ENCODE results near the gene IDUA.

Gene IDUA

DNA sequence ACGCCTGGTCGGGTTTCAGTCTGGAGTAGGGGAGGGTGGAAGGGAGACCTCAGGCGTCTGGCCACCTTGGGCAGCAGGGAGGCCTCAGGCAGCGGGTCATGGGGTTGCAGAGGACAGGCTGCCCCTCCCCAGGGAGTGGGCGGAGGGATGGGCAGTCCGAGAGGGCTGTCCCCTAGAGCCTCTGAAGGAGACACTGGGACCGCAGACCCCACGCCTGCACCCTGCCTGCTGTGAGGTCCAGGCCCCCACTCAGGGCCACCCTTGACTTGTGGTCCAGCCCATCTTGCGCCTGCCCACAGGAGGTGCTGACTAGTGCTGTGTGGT lies 41.0 kb downstream of the IDUA start:
- H3K4me3 ChIP-seq (ENCODE audit: low read depth, low read length): no peak overlapping the region

DNA sequence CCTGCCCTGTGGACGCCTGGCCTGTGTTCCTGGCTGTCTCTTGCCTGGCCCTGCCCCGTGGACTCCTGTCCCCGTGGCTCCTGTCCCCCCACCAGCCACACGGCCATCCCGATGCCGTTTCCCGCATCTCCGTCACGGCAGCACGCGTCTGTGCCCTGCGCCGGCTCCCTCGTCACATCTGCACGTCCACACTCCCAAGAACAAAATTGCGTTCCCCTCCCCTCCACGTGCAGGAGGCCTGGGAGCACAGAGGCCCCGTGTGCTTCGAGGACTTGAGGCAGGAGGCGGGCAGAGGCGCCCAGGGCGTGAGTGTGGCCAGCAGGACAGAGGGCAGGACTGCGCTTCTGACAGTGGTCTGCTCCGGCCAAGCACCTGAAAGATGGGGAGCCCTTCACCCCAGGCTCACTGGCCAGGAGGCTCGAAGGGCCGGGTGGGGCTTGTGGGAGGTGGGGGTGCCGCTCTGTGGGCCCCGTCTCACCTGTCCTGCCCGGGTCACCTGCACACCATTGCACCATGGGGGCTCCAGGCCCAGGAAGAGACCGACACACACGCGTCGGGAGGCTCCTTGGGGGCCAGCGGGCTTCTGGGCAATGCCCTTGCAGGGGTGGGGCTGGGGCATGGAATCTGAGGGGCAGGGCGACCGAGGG lies 41.9 kb downstream of the IDUA start:
- no peak overlapping the region for H3K4me3 ChIP-seq (ENCODE audit: low read depth, low read length)

DNA sequence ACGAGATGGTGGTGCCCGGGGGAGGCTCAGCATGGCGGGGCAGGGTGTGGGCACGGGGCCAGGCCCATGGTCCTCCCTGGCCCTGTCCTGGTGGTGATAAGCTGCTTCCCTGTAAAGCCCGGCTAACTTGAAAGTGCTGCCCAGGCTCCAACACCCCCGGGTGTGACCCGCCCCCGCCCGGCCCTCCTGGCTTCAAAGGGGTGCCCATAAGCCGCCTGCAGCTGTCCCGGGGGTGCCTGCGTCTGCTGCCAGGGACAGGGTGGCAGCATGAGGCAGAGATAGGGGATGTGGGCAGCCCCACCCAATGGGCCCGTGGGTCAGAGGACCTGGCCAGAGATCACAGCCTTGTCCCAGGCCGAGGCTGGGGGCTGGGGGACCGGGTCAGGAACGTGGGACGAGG lies 42.7 kb downstream of the IDUA start:
- H3K4me3 ChIP-seq (ENCODE audit: low read depth, low read length): no peak overlapping the region

DNA sequence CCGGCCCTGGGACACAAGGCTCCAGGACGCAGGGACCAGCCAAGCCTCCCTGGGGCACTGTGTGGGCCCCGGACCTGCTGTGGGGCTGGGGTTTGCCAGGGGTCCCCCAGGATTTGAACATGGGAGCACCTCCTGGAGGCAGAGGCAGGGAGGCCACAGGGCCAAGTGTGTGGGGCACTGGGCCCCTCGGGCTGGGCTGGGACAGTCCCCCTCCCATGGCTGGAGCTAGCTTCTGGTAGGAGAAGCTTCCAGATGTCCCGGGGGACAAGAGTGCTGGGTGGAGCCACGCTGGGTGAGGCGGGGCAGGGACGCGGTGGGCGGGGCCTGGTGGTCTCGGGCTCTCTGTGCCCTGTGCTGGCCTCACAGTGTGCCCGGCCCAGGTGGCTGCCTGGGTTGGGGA lies 43.2 kb downstream of the IDUA start:
- H3K4me3 ChIP-seq (ENCODE audit: low read depth, low read length): no peak overlapping the region

DNA sequence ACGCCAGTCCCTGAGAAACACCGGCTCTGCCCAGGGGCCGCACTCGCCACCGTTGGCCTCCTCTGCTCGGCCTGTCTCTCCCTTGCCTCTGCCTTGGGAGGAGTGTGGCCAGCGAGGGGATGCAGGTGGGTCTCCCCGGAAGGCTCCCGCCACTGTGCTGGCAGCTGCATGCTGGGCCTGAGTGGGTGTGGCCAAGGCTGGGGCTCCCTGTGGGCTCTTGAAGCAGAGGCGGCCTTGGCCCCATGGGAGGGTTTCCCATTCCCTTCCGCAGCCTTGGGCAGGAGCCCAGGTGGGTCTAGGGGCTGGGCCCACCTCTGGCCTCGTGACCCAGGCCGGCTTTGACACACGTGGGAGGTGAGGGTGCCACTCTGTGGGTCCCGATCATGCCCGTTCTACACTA lies 43.7 kb downstream of the IDUA start:
- H3K4me3 ChIP-seq (ENCODE audit: low read depth, low read length): no peak overlapping the region

GRCh38 chr4:1031346-1031745 lies 44.5 kb downstream of the IDUA start:
- H3K4me3 ChIP-seq (ENCODE audit: low read depth, low read length): no peak overlapping the region

DNA sequence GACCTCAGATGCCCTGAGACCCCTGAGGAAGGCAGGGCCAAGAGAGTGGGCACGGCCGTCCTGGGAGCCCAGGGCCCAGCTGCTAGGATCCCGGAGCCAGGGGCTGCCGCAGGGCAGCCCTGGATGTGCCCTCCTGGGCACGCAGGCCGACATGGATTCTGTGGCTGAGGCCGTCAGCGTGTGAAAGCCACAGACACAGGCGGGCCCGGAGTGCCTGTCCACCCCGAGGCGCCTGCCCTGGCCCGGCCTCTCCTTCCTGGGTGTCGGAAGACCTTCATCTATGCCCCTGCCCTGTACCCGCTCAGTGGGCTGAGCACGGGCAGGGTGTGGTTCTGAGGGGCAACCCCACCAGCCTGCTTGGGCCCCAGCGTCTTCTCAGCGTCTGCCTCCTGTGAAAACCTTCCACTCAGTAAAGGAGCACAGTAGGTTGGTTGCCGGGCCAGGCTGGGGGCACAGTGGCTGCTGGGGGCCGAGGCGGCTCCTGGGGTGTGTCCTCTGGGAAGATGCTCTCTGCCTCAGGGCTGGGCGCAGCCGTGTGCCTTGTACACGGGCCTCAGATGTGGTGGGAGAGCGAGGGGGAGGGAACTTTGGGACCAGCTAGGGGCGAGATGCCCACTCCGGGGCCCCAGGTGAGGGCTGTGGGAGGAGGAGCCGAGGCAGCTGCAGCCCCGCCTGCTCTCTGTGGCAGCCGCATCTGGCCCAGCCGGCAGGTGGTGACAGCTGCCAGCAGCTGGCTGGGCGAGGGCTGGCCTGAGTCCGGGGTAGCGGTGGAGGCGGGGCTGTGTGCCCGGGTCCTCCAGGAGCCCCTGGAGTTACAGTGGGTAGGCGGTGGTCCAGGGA lies 45.3 kb downstream of the IDUA start:
- no peak overlapping the region for H3K4me3 ChIP-seq (ENCODE audit: low read depth, low read length)

GRCh38 chr4:1032861-1033260 lies 46.0 kb downstream of the IDUA start:
- H3K4me3 ChIP-seq (ENCODE audit: low read depth, low read length): no peak overlapping the region

GRCh38 chr4:1033840-1034551 lies 47.2 kb downstream of the IDUA start:
- H3K4me3 ChIP-seq (ENCODE audit: low read depth, low read length): no peak overlapping the region

DNA sequence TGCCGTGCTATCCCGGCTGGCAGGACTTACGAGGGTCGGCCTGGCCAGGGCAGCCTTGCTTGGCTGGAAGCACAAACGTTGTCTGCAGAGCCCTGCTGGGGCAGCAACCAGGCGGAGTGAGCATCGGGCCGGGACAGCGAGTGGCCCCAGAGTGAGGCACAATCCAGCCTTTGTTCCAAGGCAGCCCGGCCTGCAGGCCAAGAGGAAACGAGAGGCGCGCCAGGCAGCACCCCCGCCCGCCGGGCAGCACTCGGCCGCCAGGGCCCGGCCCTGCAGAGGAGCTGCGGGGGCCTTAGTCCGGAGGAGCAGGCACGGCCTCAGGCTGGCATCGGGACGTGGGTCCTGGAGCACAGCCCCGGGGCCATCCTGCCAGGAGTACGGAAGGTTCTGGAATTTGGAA lies 48.7 kb downstream of the IDUA start:
- H3K4me3 ChIP-seq (ENCODE audit: low read depth, low read length): no peak overlapping the region

- H3K4me3 ChIP-seq (ENCODE audit: low read depth, low read length): no peak overlapping the region
These were observed 49.3 kb downstream of the IDUA start for GRCh38 chr4:1036095-1036494.

DNA sequence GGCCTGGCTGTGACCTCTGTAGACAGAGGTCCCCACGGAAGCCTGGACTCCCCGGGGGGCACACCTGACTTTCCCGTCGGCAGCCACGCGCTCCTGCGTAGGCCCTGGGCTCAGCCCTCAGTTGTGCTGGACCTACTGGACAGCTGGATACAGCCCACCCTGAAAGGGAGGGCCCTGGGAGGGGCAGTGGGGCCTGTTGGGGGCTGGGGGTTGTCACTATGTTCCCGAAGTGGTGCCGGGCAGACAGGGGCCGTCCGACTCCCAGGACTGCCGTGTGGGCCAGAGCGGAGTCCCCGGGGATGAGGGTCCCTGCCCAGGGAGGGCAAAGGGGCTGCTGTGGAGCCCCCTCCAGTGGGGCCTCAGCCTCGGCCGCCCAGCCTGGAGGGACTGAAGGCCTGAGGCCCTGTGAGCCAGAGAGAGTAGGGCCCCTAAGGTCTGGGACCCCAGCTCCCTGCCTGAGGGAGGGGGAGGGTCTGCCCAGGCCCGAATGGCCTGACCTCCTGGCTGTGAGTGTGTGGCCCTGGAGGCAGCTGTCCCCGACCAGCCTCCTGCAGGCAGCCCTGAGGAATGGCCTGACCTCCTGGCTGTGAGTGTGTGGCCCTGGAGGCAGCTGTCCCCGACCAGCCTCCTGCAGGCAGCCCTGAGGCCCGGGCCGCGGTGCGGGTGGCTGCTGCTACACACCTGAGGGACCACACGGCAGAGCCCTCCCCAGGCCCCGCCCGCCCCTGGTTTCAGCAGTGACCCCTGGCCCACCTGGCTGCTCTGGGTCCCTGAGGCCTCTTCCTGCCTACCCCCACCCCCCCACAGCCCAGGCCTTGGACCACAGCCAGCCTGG lies 50.3 kb downstream of the IDUA start:
- no peak overlapping the region for H3K4me3 ChIP-seq (ENCODE audit: low read depth, low read length)

DNA sequence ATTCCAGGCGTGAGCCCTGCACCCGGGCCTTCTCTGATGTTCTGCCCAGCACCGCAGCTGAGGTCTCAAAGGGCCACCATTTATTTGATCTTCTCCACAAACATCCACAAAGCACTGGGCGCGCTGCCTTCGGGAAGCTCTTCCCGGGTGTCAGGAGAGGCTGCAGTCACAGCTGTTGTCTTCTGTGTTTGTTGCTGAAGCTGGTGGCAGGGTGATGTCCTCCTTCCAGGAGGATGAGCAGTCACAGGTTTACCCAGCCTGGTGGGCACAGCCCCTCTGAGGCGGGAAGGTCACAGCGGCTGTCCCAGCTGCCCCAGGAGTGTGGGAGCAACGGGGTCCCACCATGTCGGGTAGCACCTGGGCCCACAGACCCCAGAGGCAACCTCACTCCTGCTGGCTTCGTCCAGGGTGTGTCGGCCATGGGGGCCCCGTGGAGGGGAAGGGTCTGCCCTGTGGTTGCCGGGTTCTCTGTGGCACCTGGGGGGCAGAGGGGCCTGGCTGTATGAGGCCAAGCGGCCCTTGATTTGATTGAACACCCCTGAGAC lies 52.2 kb downstream of the IDUA start:
- no peak overlapping the region for H3K4me3 ChIP-seq (ENCODE audit: low read depth, low read length)

DNA sequence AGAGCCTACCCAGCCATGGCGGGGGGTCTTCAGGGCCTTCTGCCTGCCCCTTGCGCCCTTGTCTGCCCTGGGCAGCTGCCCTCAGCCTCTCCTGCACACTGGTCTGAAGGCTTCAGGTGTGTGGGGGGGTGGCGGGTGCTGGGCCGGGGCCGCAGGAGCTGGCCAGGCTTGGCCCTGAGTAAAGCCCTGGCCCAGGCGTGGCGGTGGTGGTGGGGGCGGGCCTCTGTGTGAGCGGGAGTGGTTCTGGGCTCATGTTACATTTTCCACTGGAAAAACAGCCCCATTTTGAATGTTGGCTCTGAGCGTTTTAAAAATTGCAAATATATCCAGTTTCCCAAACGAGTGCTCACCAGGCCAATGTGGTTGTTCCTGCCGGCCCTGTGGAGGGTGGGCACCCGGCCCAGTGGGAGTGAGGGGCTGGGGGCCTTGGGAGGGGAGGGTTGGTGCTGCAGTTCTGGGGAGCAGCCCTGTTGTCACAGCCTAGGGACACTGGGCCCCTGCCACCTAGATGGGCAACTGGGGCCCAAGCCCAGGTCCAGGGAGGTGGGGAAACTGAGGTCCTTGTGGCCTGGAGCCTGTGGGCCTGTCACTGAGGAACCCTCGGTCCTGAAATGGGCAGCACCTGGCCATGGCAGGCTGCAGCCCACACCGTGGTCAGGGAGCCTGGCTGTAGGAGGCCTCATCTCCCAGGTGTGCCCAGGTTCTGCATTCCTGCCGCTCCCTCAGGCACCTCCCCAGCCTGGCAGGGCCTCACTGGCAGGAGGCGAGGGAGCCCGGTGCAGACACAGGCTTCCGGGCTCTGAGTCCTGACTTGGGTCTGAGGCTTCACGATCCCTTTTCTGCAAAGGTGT lies 52.9 kb downstream of the IDUA start:
- H3K4me3 ChIP-seq (ENCODE audit: low read depth, low read length): no peak overlapping the region

DNA sequence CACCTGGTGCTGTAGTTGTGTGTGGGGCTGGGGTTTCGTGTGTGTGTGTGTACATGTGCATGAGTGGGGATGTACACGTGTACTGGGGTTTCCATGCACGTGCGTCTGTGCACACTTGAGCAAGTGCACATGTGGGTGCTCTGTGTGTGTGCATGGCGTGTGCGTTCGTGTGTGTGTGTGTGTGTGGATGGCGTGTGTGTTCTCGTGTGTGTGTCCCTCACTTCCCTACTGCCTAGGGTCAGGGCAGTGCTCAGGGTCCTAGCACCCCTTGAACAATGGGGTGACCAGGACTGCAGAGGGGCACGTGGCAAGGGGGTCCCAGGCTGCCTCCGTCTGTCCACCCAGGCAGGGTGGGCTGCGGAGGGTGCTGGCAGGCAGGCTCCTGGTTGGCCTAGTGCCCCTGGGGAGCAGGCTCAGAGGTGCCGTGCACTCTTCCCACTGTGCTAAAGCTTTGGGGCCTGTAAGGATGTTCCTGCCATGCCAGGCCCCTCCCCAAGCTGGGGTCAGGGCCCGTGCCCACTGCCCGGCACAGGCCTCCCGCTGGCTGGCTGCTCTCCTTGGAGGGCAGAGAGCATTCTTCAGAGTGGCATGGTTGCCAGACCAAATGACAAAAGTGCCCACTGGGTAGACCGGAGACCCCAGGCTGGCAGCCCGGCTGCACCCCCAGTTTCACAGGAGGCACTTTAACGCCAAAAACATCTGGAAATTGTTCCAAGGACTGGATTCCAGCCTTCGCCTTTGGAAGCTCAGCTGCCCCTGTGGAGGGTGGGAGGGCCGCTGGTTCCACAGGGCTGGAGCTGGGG lies 53.7 kb downstream of the IDUA start:
- no peak overlapping the region for H3K4me3 ChIP-seq (ENCODE audit: low read depth, low read length)

GRCh38 chr4:1041147-1041935 lies 54.5 kb downstream of the IDUA start:
- H3K4me3 ChIP-seq (ENCODE audit: low read depth, low read length): no peak overlapping the region

- H3K4me3 ChIP-seq (ENCODE audit: low read depth, low read length): no peak overlapping the region
These were observed 55.1 kb downstream of the IDUA start for GRCh38 chr4:1041936-1042330.

GRCh38 chr4:1042352-1043055 lies 55.7 kb downstream of the IDUA start:
- H3K4me3 ChIP-seq (ENCODE audit: low read depth, low read length): no peak overlapping the region

Data from iPS-11a (cell line).